Nephron progenitor cell (in vitro differentiated cells): Measurements from ENCODE around the gene TBX4.
"Not testable (repeated sequence)": the region's sequence is repeated elsewhere in the genome, so short reads cannot be mapped to it uniquely, and the experiment has no call there.

Experiments
- DNase-seq: peaks from one replicate; pipeline ENCODE4 v3.0.0; 2021
- H3K27ac Mint-ChIP-seq: 2 replicates; pipeline ENCODE4 v1.8.0; 2021; ENCODE audit warnings: mild to moderate bottlenecking, moderate library complexity, mixed read lengths
- H3K27me3 Mint-ChIP-seq: 2 replicates; pipeline ENCODE4 v1.8.0; 2021; ENCODE audit warnings: mild to moderate bottlenecking, low read depth, mixed read lengths; ENCODE audit not compliant: poor library complexity
- H3K36me3 Mint-ChIP-seq: 2 replicates; pipeline ENCODE4 v1.8.0; 2021; ENCODE audit warnings: low read depth, mixed read lengths
- H3K4me1 Mint-ChIP-seq: 2 replicates; pipeline ENCODE4 v1.8.0; 2021; ENCODE audit warnings: mixed read lengths
- H3K4me3 Mint-ChIP-seq: 2 replicates; pipeline ENCODE4 v1.8.0; 2021; ENCODE audit warnings: mild to moderate bottlenecking, moderate library complexity, mixed read lengths
- H3K9me3 Mint-ChIP-seq: 2 replicates; pipeline ENCODE4 v1.8.0; 2021; ENCODE audit warnings: mild to moderate bottlenecking, moderate library complexity, mixed read lengths
- TF ChIP-seq, protein P1 (sequence below): fragments of 200-600 bp; sonication (generic); IDR thresholded peaks from 2 replicates; pipeline ENCODE4 v1.5.0; 2021; ENCODE audit warnings: antibody characterized with exemption

TBX4 gene

DNA sequence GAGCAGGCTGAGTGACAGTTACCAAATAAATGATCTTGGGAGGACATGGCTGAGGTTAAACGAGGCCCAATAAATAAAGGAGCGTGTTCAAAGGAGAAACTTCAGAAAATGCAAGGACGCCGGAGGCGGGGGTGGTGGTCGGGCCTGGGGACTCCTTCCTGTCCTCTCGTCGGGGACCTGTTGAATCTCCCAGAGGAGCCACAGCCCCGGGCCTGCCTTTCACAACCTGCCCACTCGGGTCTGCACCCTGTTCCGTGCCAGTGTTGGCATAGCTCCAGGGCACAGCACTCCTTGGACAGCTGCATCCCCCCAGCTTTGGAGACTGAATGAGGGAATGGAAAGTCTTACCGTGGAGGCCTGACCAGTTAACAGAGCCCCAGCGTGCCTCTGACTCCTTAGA is 8.1 kb upstream of the TBX4 start:
- no peak for DNase-seq
- TF ChIP-seq, protein P1, sequence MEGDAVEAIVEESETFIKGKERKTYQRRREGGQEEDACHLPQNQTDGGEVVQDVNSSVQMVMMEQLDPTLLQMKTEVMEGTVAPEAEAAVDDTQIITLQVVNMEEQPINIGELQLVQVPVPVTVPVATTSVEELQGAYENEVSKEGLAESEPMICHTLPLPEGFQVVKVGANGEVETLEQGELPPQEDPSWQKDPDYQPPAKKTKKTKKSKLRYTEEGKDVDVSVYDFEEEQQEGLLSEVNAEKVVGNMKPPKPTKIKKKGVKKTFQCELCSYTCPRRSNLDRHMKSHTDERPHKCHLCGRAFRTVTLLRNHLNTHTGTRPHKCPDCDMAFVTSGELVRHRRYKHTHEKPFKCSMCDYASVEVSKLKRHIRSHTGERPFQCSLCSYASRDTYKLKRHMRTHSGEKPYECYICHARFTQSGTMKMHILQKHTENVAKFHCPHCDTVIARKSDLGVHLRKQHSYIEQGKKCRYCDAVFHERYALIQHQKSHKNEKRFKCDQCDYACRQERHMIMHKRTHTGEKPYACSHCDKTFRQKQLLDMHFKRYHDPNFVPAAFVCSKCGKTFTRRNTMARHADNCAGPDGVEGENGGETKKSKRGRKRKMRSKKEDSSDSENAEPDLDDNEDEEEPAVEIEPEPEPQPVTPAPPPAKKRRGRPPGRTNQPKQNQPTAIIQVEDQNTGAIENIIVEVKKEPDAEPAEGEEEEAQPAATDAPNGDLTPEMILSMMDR, result no peak
- Mint-ChIP-seq H3K27ac (peak overlapping the region; percentile 66), H3K4me1 (peaks cover 35% of the 10 kb centered on the region), H3K9me3 (peaks cover 23% of the 10 kb centered on the region), H3K4me3 (peak overlapping the region; percentile 26), H3K27me3 (peaks cover 26% of the 10 kb centered on the region), H3K36me3 (peaks cover 21% of the 10 kb centered on the region)

DNA sequence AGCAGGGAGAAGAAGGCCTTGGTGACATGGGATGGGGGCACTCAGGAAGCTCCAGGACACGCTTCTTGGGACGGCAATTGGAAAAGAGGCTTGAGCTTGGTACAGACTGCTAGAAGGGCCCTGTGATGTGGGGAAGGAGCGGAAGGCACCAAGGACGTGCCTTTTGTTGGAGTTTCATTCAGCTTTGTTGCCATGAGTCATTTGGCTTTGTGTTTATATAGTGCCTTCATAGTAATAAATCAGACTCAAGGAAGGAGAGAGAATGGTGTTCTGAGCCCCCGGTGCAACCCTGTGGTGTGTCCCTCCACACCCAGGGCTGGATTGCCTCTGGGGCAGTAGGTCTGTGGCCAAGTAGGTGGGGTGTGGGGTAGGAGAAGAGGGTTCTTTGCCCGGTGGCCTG is 7.4 kb upstream of the TBX4 start:
- H3K9me3 Mint-ChIP-seq, result peaks cover 17% of the 10 kb centered on the region
- peaks cover 35% of the 10 kb centered on the region for H3K4me1 Mint-ChIP-seq
- peaks cover 33% of the 10 kb centered on the region for H3K27me3 Mint-ChIP-seq
- DNase-seq, result no peak
- peaks cover 16% of the 10 kb centered on the region for H3K36me3 Mint-ChIP-seq
- TF ChIP-seq, protein P1, result no peak
- peak overlapping the region; percentile 19 for H3K27ac Mint-ChIP-seq
- H3K4me3 Mint-ChIP-seq, result no peak overlapping the region

DNA sequence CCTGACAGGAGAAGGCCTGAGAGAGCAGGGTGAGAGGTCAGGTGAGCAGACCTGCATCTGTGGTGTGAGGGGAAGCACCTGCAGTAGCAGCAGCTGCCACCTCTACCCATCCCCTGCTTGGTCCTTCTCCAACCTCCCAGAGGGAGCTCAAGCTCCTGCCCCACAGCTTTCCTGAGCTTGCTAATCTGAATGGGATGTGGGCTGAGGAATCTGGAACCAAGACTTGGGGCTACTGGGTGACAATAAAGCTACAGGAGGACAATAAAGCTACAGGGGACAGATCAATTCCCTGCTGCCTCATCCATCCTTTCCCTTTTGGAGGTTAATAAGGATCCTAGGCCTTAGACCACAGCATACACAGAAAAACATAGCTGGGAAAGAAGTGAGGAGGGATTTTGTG is 4.9 kb upstream of the TBX4 start:
- H3K4me1 Mint-ChIP-seq, result peaks cover 36% of the 10 kb centered on the region
- DNase-seq, result no peak
- peaks cover under 1% of the 10 kb centered on the region for H3K36me3 Mint-ChIP-seq
- no peak overlapping the region for H3K27ac Mint-ChIP-seq
- TF ChIP-seq, protein P1, result no peak
- H3K9me3 Mint-ChIP-seq, result no peaks in the 10 kb centered on the region
- H3K27me3 Mint-ChIP-seq, result peaks cover 56% of the 10 kb centered on the region
- H3K4me3 Mint-ChIP-seq, result no peak overlapping the region

DNA sequence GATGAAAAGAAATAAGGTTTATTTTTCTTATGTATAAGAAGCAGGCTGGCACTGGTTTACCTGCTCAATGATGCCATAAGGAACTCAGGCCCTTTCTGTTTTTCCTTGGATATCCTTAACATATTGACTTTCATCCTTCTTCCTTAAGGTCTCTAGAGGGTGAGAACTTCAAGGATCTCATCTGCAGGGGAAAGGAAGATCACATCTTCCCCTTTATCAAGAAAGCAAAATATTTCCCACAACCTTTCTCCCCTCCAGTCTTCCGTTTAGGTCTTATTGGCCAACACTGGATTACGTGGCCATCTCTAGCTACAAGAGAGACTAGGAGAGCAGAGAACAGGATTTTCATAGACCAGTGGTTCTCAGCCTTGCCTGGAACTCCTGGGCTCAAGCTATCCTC is 4.2 kb upstream of the TBX4 start:
- DNase-seq, result no peak
- no peaks in the 10 kb centered on the region for H3K36me3 Mint-ChIP-seq
- H3K9me3 Mint-ChIP-seq, result no peaks in the 10 kb centered on the region
- H3K4me1 Mint-ChIP-seq, result peaks cover 36% of the 10 kb centered on the region
- no peak overlapping the region for H3K27ac Mint-ChIP-seq
- TF ChIP-seq, protein P1, result no peak
- H3K4me3 Mint-ChIP-seq, result no peak overlapping the region
- peaks cover 63% of the 10 kb centered on the region for H3K27me3 Mint-ChIP-seq

DNA sequence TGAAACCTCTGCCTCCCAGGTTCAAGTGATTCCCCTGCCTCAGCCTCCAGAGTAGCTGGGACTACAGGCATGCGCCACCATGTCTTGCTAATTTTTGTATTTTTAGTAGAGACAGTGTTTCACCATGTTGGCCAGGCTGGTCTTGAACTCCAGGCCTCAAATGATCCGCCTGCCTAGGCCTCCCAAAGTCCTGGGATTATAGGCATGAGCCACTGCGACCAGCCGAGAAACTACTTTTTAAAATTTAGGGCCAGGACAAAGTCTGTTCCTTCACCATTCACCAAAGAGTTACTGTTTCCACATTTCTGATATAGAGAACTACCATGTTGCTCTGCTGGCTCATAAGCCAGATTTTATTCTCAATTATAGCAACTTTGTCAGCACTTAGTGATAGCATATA is 3.1 kb upstream of the TBX4 start:
- H3K4me1 Mint-ChIP-seq, result peaks cover 37% of the 10 kb centered on the region
- not testable (repeated sequence) for DNase-seq, H3K4me3 Mint-ChIP-seq, H3K9me3 Mint-ChIP-seq, H3K36me3 Mint-ChIP-seq, H3K27ac Mint-ChIP-seq
- peaks cover 73% of the 10 kb centered on the region for H3K27me3 Mint-ChIP-seq

DNA sequence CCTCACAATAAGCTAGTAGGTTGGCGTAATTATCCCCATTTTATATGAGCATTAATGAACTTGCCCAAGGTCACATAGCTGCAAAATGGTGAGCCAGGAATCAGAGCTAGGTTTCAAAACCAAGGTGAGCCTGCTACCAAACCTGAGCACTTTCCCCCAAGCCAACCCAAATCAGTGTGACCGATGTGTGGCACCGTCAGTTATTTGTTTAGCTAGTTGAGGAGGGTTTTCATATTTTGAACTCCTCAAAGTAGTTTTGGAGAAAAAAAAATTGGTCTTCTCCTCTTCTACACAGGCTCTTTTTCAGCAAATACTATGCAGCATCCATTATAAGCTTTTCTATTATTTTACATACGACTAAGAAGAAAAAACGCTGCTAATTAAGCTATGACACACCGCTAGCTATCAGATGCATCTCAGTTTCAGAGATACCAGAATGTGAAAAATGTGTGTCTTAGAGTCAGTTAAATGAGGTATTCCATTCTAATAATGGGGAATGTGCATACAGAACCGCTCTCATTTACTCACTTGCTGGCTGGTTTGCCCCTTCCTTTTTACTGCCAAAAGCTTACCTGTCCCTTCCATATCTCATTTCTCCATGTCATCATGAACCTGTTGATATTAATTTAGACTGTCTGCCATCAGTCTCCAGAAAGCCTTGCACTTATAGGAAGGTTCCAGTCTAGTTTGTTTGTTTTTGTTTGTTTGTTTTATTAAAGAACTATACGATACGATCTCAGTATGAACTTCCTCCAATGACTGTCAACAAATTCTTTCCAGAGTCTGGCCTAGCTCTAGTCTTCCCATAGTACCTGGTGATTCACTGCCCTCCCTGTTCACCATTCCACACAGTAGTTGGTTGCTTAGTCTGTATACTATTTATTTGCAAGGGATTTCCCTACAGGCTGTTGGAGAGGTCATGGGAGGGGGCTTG is 2.2 kb upstream of the TBX4 start:
- no peak for DNase-seq
- H3K27me3 Mint-ChIP-seq, result peaks cover 75% of the 10 kb centered on the region
- H3K9me3 Mint-ChIP-seq, result no peaks in the 10 kb centered on the region
- peaks cover 34% of the 10 kb centered on the region for H3K4me1 Mint-ChIP-seq
- no peak overlapping the region for H3K4me3 Mint-ChIP-seq
- H3K27ac Mint-ChIP-seq, result no peak overlapping the region
- TF ChIP-seq, protein P1, result no peak
- H3K36me3 Mint-ChIP-seq, result no peaks in the 10 kb centered on the region
